Bone marrow (tissue), 2 donors: ENCODE results near the gene TRAPPC5.

Experiments used
- DNase-seq, 2 donors: peaks; one replicate each; lab custom pipeline; 2025; lab: John Stamatoyannopoulos, UW

The TRAPPC5 gene

GRCh38 chr19:7701049-7701653 is 20.5 kb downstream of the TRAPPC5 start:
- DNase-seq: no peak

GRCh38 chr19:7701654-7702457 is 21.2 kb downstream of the TRAPPC5 start, which contains the start of gene FCER2:
Gene FCER2, minus strand, starts transcription at chr19:7702131. Its CDS starts 2,371 bp downstream, at chr19:7699760.
- no peak for DNase-seq

GRCh38 chr19:7703332-7703731 is 22.7 kb downstream of the TRAPPC5 start:
- no peak for DNase-seq

- no peak for DNase-seq
These were observed 23.8 kb downstream of the TRAPPC5 start for GRCh38 chr19:7704280-7705060.

- peak; percentile 57 to 61 for DNase-seq
These were observed 25.0 kb downstream of the TRAPPC5 start for GRCh38 chr19:7705387-7706187.

- no peak for DNase-seq
These were observed 25.7 kb downstream of the TRAPPC5 start for GRCh38 chr19:7706188-7706954.

- no peak for DNase-seq
These were observed 26.4 kb downstream of the TRAPPC5 start for GRCh38 chr19:7706955-7707456.

GRCh38 chr19:7709932-7710460 is 29.4 kb downstream of the TRAPPC5 start:
- DNase-seq: no peak

- DNase-seq: no peak
These were observed 30.0 kb downstream of the TRAPPC5 start for GRCh38 chr19:7710616-7711015.

GRCh38 chr19:7715671-7716070 is 35.0 kb downstream of the TRAPPC5 start:
- no peak for DNase-seq

- no peak for DNase-seq
These were observed 36.1 kb downstream of the TRAPPC5 start for GRCh38 chr19:7716762-7717161.

- no peak for DNase-seq
These were observed 38.0 kb downstream of the TRAPPC5 start for GRCh38 chr19:7718668-7719067.

- DNase-seq: no peak
These were observed 39.7 kb downstream of the TRAPPC5 start for GRCh38 chr19:7720351-7720750.

GRCh38 chr19:7722231-7722651 is 41.6 kb downstream of the TRAPPC5 start:
- DNase-seq: no peak

GRCh38 chr19:7725791-7726190 is 45.2 kb downstream of the TRAPPC5 start:
- no peak for DNase-seq

- DNase-seq: peak in 1 of 2 donors; percentile 11
These were observed 48.6 kb downstream of the TRAPPC5 start for GRCh38 chr19:7729211-7729610.

- DNase-seq: no peak
These were observed 49.2 kb downstream of the TRAPPC5 start for GRCh38 chr19:7729831-7730285.

GRCh38 chr19:7730286-7731217 is 49.9 kb downstream of the TRAPPC5 start:
- no peak for DNase-seq

- no peak for DNase-seq
These were observed 50.6 kb downstream of the TRAPPC5 start for GRCh38 chr19:7731218-7731595.
